Peyer's patch (tissue), 4 donors: Measurements from ENCODE around the gene KREMEN1.

Experiments
- POLR2A ChIP-seq, 2 donors: fragments of 450-650 bp; IDR thresholded peaks; one replicate each; pipeline ENCODE4 v1.5.1; 2017; ENCODE audit warnings: antibody characterized with exemption in 2 of 2, mild to moderate bottlenecking in 2 of 2, moderate library complexity in 2 of 2
- TF ChIP-seq, protein P1 (sequence below), 6 experiments: fragments of 450-650 bp in 4 of 6; fragments of 200-600 bp in 2 of 6; sonication (generic) in 1 of 6; IDR thresholded peaks; one replicate each; pipeline ENCODE4 v1.5.1; 2017 to 2019; ENCODE audit warnings: antibody characterized with exemption in 6 of 6, mild to moderate bottlenecking in 3 of 6, moderate library complexity in 1 of 6

DNA sequence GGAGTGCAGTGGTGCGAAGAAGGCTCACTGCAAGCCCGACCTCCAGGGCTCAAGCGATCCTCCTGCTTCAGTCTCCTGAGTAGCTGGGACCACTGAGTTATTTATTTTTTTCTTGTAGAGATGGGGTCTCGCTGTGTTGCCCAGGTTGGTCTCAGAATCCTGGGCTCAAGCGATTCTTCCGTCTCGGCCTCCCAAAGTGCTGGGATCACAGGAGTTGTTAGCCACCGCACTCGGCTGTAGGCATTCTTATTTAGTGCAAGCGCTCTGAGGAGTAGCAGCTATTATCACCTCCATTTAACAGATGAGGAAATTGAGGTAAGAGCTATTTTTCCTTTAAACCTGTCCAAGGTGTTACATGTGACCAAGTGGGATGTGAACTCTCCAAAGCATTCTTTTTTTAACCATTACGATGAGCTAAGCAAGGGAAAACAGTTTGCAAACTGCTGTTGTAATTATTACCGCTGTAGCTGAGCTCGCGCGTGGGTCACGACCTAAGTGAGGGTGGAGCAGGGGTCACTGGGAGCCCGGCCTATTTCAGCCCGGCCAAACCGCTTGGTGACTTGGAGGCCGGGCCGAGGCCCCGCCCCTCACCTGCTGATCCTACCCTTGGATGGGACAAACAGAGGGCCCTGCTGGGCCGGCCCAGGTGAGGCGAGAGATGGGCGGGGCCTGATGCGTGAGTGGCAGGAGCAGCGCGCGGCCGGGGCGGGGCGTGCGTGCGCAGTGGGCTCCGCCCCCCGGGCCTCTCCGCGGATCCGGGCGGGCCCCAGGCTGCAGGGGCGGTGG is 449 bp upstream of the KREMEN1 start:
- TF ChIP-seq, protein P1, sequence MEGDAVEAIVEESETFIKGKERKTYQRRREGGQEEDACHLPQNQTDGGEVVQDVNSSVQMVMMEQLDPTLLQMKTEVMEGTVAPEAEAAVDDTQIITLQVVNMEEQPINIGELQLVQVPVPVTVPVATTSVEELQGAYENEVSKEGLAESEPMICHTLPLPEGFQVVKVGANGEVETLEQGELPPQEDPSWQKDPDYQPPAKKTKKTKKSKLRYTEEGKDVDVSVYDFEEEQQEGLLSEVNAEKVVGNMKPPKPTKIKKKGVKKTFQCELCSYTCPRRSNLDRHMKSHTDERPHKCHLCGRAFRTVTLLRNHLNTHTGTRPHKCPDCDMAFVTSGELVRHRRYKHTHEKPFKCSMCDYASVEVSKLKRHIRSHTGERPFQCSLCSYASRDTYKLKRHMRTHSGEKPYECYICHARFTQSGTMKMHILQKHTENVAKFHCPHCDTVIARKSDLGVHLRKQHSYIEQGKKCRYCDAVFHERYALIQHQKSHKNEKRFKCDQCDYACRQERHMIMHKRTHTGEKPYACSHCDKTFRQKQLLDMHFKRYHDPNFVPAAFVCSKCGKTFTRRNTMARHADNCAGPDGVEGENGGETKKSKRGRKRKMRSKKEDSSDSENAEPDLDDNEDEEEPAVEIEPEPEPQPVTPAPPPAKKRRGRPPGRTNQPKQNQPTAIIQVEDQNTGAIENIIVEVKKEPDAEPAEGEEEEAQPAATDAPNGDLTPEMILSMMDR (IDR thresholded peaks at IDR 0.05) = peak in 1 of 6 experiments; percentile 11
- no peak for TF ChIP-seq POLR2A (IDR thresholded peaks at IDR 0.05)
